SU-DHL-6 (cell line): Measurements from ENCODE around the gene MRPL1.

Experiments
- CTCF ChIP-seq: fragments of 200-600 bp; sonication (generic); IDR thresholded peaks from one replicate; pipeline ENCODE4 v1.5.1; 2017; ENCODE audit warnings: antibody characterized with exemption, mild to moderate bottlenecking, low read length, moderate library complexity; ENCODE audit not compliant: insufficient read depth, poor library complexity, severe bottlenecking
- EZH2phosphoT487 ChIP-seq: fragments of 200-600 bp; sonication (generic), shearing (Covaris generic); conservative IDR thresholded peaks from 2 replicates; pipeline ENCODE4 v1.6.1; 2018; ENCODE audit warnings: mild to moderate bottlenecking, antibody characterized with exemption, low read length, moderate library complexity, mixed read lengths

- TF ChIP-seq CTCF (no peak), EZH2phosphoT487 (no peak)
Measured at GRCh38 chr4:77844363-77844762, 18.3 kb upstream of the MRPL1 start.
